Ectodermal cell (in vitro differentiated cells): ENCODE results near the gene KRT34.

Experiments used
- H3K27ac ChIP-seq: 2 replicates; pipeline ENCODE4 v1.7.0; 2013; ENCODE audit warnings: mild to moderate bottlenecking, low read depth, low read length; ENCODE audit not compliant: insufficient read depth, poor library complexity, severe bottlenecking
- H3K27me3 ChIP-seq: 2 replicates; pipeline ENCODE4 v1.7.0; 2013; ENCODE audit warnings: mild to moderate bottlenecking, low read length; ENCODE audit not compliant: insufficient read depth, control insufficient read depth, poor library complexity, severe bottlenecking
- H3K36me3 ChIP-seq: one replicate; pipeline ENCODE4 v1.7.0; 2013; ENCODE audit warnings: low read length; ENCODE audit not compliant: control insufficient read depth, insufficient read depth
- H3K4me1 ChIP-seq: one replicate; pipeline ENCODE4 v1.7.0; 2013; ENCODE audit warnings: low read length; ENCODE audit not compliant: control insufficient read depth, insufficient read depth
- H3K4me3 ChIP-seq: 2 replicates; pipeline ENCODE4 v1.7.0; 2013; ENCODE audit warnings: low read depth, low read length, control low read depth; ENCODE audit not compliant: insufficient read depth
- H3K9me3 ChIP-seq: 2 replicates; pipeline ENCODE4 v1.7.0; 2013; ENCODE audit warnings: mild to moderate bottlenecking, low read length, moderate library complexity; ENCODE audit not compliant: control insufficient read depth
- WGBS, 2 experiments: methylation state at CpG; one replicate each; pipeline ENCODE4 v1.1.7; 2013; ENCODE audit warnings: missing lambda C conversion rate in 2 of 2; 5-methylcytosine and 5-hydroxymethylcytosine counted together

Gene KRT34

GRCh38 chr17:41334385-41335305 lies 47.5 kb downstream of the KRT34 start:
- H3K27me3 ChIP-seq, result no peaks in the 10 kb centered on the region
- no peaks in the 10 kb centered on the region for H3K36me3 ChIP-seq
- no peaks in the 10 kb centered on the region for H3K9me3 ChIP-seq
- 74 to 79% methylated on average over 6 of the region's 6 CpGs for WGBS, 2 experiments
- no peaks in the 10 kb centered on the region for H3K4me1 ChIP-seq
- no peak overlapping the region for H3K27ac ChIP-seq
- H3K4me3 ChIP-seq, result no peak overlapping the region

- WGBS, 2 experiments, result 93 to 97% methylated on average over 3 of the region's 3 CpGs
- no peaks in the 10 kb centered on the region for H3K36me3 ChIP-seq
- no peaks in the 10 kb centered on the region for H3K4me1 ChIP-seq
- H3K9me3 ChIP-seq, result no peaks in the 10 kb centered on the region
- H3K27me3 ChIP-seq, result no peaks in the 10 kb centered on the region
- H3K27ac ChIP-seq, result no peak overlapping the region
- H3K4me3 ChIP-seq, result no peak overlapping the region
These were observed 48.3 kb downstream of the KRT34 start for GRCh38 chr17:41333836-41334235.

DNA sequence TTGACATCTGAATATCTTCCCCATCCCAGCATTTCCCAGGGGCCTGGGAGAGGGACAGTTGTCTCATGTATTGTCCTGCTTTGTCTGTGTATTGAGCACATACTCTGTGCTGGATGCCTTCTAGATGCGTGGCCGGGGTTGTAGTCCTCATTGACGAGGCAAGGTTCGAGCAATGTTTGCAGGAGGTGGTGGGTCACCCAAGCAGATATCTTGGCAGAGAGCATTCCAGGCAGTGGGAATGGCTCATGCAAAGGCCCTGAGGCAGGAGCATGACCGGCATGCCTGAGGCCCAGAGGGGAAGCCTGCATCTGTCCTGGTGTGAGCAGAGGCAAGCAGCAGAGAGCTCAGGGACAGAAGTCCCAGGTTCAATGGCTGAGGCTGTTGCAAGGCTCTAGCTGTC lies 49.0 kb downstream of the KRT34 start:
- Histone ChIP-seq H3K27me3 (no peaks in the 10 kb centered on the region), H3K27ac (no peak overlapping the region), H3K4me3 (no peak overlapping the region), H3K36me3 (no peaks in the 10 kb centered on the region), H3K4me1 (no peaks in the 10 kb centered on the region), H3K9me3 (no peaks in the 10 kb centered on the region)
- WGBS, 2 experiments, result 95 to 96% methylated on average over 5 of the region's 5 CpGs

GRCh38 chr17:41332239-41332638 lies 49.9 kb downstream of the KRT34 start:
- H3K27ac ChIP-seq, result no peak overlapping the region
- no peaks in the 10 kb centered on the region for H3K4me1 ChIP-seq
- H3K36me3 ChIP-seq, result no peaks in the 10 kb centered on the region
- H3K4me3 ChIP-seq, result no peak overlapping the region
- no peaks in the 10 kb centered on the region for H3K9me3 ChIP-seq
- no peaks in the 10 kb centered on the region for H3K27me3 ChIP-seq
- 90 to 93% methylated on average over 2 of the region's 2 CpGs for WGBS, 2 experiments

- no peaks in the 10 kb centered on the region for H3K9me3 ChIP-seq
- H3K27me3 ChIP-seq, result no peaks in the 10 kb centered on the region
- no peaks in the 10 kb centered on the region for H3K36me3 ChIP-seq
- H3K27ac ChIP-seq, result no peak overlapping the region
- no peaks in the 10 kb centered on the region for H3K4me1 ChIP-seq
- 86 to 87% methylated on average over 7 of the region's 7 CpGs for WGBS, 2 experiments
- H3K4me3 ChIP-seq, result no peak overlapping the region
These were observed 50.5 kb downstream of the KRT34 start for GRCh38 chr17:41331606-41332005.

DNA sequence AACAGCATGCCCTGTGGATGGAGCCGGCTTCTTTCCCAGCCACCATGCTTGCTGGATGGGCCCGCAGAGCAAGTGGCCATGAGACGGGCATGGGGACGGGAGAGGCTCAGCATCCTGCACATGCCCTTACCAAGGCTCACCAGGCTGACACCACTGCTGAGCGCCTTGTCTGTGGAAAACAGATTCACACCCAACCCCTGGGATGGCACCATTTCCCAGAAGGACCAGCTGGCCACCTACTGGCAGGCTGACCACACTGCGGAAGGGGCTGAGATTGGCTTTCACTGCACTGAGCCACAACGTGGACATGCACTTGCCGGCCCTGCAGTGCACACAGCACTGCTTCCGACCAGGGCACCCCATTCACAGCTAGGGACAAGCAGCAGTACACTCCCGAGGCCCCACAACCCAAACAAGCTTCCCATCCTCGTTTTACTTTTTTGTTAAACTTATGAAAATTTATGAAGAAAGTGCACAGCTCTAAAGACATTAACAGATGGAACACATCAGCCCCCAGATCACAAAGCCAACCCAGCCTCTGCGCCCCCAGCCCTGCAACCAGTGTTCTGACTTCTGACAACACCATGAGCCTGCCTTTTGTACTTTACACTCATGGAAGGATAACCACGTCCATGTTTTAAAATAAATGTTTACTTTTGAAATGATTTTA lies 52.7 kb downstream of the KRT34 start:
- WGBS, 2 experiments, result 66 to 69% methylated on average over 11 to 13 of the region's 13 CpGs
- Histone ChIP-seq H3K27ac (no peak overlapping the region), H3K36me3 (no peaks in the 10 kb centered on the region), H3K27me3 (no peaks in the 10 kb centered on the region), H3K4me3 (no peak overlapping the region), H3K4me1 (no peaks in the 10 kb centered on the region), H3K9me3 (no peaks in the 10 kb centered on the region)

DNA sequence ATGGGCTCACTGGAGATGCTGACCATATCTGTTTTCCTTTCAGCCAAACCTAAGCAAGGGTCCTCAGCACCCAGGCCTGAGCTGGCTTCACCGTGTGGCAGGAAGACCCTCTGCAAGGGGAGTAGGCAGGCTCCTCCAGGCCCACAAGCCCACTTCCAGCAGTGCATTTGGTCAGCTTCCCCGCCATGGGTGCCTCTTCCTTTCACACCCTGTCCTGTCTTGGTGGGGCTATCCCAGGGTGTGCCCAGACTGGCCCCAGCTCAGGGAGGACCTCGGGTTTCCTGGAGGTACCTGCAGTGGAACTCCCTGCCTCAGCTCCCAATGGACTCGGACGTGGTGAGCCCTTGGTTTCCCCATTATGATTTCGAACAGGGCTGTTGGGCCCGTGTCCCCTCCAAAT lies 53.9 kb downstream of the KRT34 start:
- Histone ChIP-seq H3K4me1 (no peaks in the 10 kb centered on the region), H3K27me3 (no peaks in the 10 kb centered on the region), H3K9me3 (no peaks in the 10 kb centered on the region), H3K27ac (no peak overlapping the region), H3K4me3 (no peak overlapping the region), H3K36me3 (no peaks in the 10 kb centered on the region)
- WGBS, 2 experiments, result 92 to 94% methylated on average over 7 of the region's 7 CpGs
